Tibial artery (tissue), 4 donors: ENCODE data around the gene COL4A2.

ENCODE experiments used
- DNase-seq, 2 donors: peaks; one replicate each; pipeline ENCODE4 v3.0.0-alpha.2; 2019
- H3K27ac ChIP-seq, 2 donors: fragments of 200-600 bp; sonication (generic) in 1 of 2; 1 replicate in 1 of 2; 2 replicates in 1 of 2; pipeline ENCODE4 v1.5.1; 2018 to 2019; ENCODE audit warnings: mild to moderate bottlenecking in 1 of 2
- H3K27me3 ChIP-seq, 2 donors: fragments of 200-600 bp; sonication (generic) in 1 of 2; one replicate each; pipeline versions ENCODE4 v1.5.1 to v1.6.0; 2016 to 2019
- H3K36me3 ChIP-seq, 3 donors: fragments of 200-600 bp; sonication (generic) in 2 of 3; one replicate each; pipeline ENCODE4 v1.5.1; 2016 to 2019; ENCODE audit warnings: mild to moderate bottlenecking in 2 of 3
- H3K4me1 ChIP-seq, 4 donors: fragments of 200-600 bp; sonication (generic) in 2 of 4; 1 replicate in 3 of 4; 2 replicates in 1 of 4; pipeline ENCODE4 v1.5.1; 2016 to 2019
- H3K4me3 ChIP-seq, 2 donors: fragments of 200-600 bp; sonication (generic) in 1 of 2; 1 replicate in 1 of 2; 2 replicates in 1 of 2; pipeline ENCODE4 v1.5.1; 2018 to 2019; ENCODE audit warnings: mild to moderate bottlenecking in 2 of 2
- H3K9me3 ChIP-seq, 3 donors: fragments of 200-600 bp; sonication (generic) in 1 of 3; one replicate each; pipeline ENCODE4 v1.5.1; 2016 to 2019
- CTCF ChIP-seq, 2 experiments: fragments of 200-600 bp in 1 of 2; fragments of 450-650 bp in 1 of 2; IDR thresholded peaks; one replicate each; pipeline ENCODE4 v1.5.1; 2017 to 2019; ENCODE audit warnings: antibody characterized with exemption in 2 of 2, mild to moderate bottlenecking in 1 of 2, moderate library complexity in 1 of 2
- intact Hi-C: fragments of 100-400 bp; cut with DNase I; formaldehyde crosslinking; loops from one replicate; pipeline ENCODE4 v1.15.0; 2023; ENCODE audit warnings: low total_unique reads

The COL4A2 gene

GRCh38 chr13:110376120-110376519 is 69.0 kb downstream of the COL4A2 start:
- Histone ChIP-seq H3K36me3 (no peaks in the 10 kb centered on the region), H3K27ac (peak overlapping the region; percentile 67 to 81), H3K4me1 (peaks cover 0 to 98% (median 80%) of the 10 kb centered on the region in 4 donors), H3K4me3 (no peak overlapping the region), H3K9me3 (no peaks in the 10 kb centered on the region), H3K27me3 (no peaks in the 10 kb centered on the region)
- TF ChIP-seq CTCF (IDR thresholded peaks at IDR 0.05) = no peak
- intact Hi-C loops = no loop called here
- no peak for DNase-seq

- Histone ChIP-seq H3K4me1 (peaks cover 0 to 97% (median 70%) of the 10 kb centered on the region in 4 donors), H3K36me3 (no peaks in the 10 kb centered on the region), H3K4me3 (no peak overlapping the region), H3K27ac (peak overlapping the region; percentile 67 to 81), H3K9me3 (no peaks in the 10 kb centered on the region), H3K27me3 (no peaks in the 10 kb centered on the region)
- no peak for TF ChIP-seq CTCF (IDR thresholded peaks at IDR 0.05)
- intact Hi-C loops = no loop called here
- DNase-seq = no peak
Observed at GRCh38 chr13:110377178-110377825, 70.2 kb downstream of the COL4A2 start.

GRCh38 chr13:110377826-110378201 is 70.7 kb downstream of the COL4A2 start:
- H3K9me3 ChIP-seq = no peaks in the 10 kb centered on the region
- no peaks in the 10 kb centered on the region for H3K36me3 ChIP-seq
- H3K27ac ChIP-seq = peak overlapping the region; percentile 67 to 81
- intact Hi-C loops = no loop called here
- no peaks in the 10 kb centered on the region for H3K27me3 ChIP-seq
- TF ChIP-seq CTCF (IDR thresholded peaks at IDR 0.05) = no peak
- no peak overlapping the region for H3K4me3 ChIP-seq
- no peak for DNase-seq
- peaks cover 0 to 95% (median 65%) of the 10 kb centered on the region in 4 donors for H3K4me1 ChIP-seq

GRCh38 chr13:110379358-110379757 is 72.3 kb downstream of the COL4A2 start:
- H3K36me3 ChIP-seq = no peaks in the 10 kb centered on the region
- peaks cover 0 to 92% (median 58%) of the 10 kb centered on the region in 4 donors for H3K4me1 ChIP-seq
- no peak for DNase-seq
- intact Hi-C loops = no loop called here
- no peaks in the 10 kb centered on the region for H3K27me3 ChIP-seq
- TF ChIP-seq CTCF (IDR thresholded peaks at IDR 0.05) = no peak
- no peaks in the 10 kb centered on the region for H3K9me3 ChIP-seq
- no peak overlapping the region for H3K4me3 ChIP-seq
- H3K27ac ChIP-seq = peak overlapping the region; percentile 67 to 81

- intact Hi-C loops = no loop called here
- TF ChIP-seq CTCF (IDR thresholded peaks at IDR 0.05) = no peak
- no peaks in the 10 kb centered on the region for H3K27me3 ChIP-seq
- H3K27ac ChIP-seq = peak overlapping the region; percentile 67 to 81
- H3K4me1 ChIP-seq = peaks cover 0 to 92% (median 53%) of the 10 kb centered on the region in 4 donors
- H3K9me3 ChIP-seq = no peaks in the 10 kb centered on the region
- H3K36me3 ChIP-seq = no peaks in the 10 kb centered on the region
- DNase-seq = no peak
- H3K4me3 ChIP-seq = no peak overlapping the region
Observed at GRCh38 chr13:110379905-110380341, 72.8 kb downstream of the COL4A2 start.
